Astrocyte of the spinal cord (primary cell): ENCODE data around the gene AGPAT4.
"Not testable (repeated sequence)": the region's sequence is repeated elsewhere in the genome, so short reads cannot be mapped to it uniquely, and the experiment has no call there.

Experiments
- DNase-seq: peaks from one replicate; pipeline ENCODE4 v3.0.0; 2011; ENCODE audit warnings: low read depth, low spot score
- H3K4me3 ChIP-seq: 2 replicates; pipeline ENCODE4 v1.5.1; 2011; ENCODE audit warnings: low read depth, mild to moderate bottlenecking, low read length, moderate library complexity
- CTCF ChIP-seq: IDR thresholded peaks from 2 replicates; pipeline ENCODE4 v1.5.1; 2012; ENCODE audit warnings: low read depth, mild to moderate bottlenecking, low read length, inconsistent platforms
- in situ Hi-C: cut with HindIII; loops from 2 replicates; pipeline ENCODE4 v1.10.0; 2017; ENCODE audit warnings: low sequenced_read_pairs

The AGPAT4 gene

GRCh38 chr6:161191007-161191406, 82.9 kb downstream of the AGPAT4 start:
- in situ Hi-C loops = no loop called here
- no peak for TF ChIP-seq CTCF

GRCh38 chr6:161189891-161190290, 84.0 kb downstream of the AGPAT4 start:
- no peak for TF ChIP-seq CTCF
- in situ Hi-C loops = no loop called here
- no peak for DNase-seq
- no peak overlapping the region for H3K4me3 ChIP-seq

More at GRCh38 chr6:161191007-161191406, 82.9 kb downstream of the AGPAT4 start:
- no peak for DNase-seq
- no peak overlapping the region for H3K4me3 ChIP-seq

GRCh38 chr6:161188547-161189465, 85.1 kb downstream of the AGPAT4 start:
- H3K4me3 ChIP-seq = no peak overlapping the region
- TF ChIP-seq CTCF = no peak
- in situ Hi-C loops = no loop called here
- DNase-seq = no peak

GRCh38 chr6:161186173-161186769, 87.6 kb downstream of the AGPAT4 start:
- peak; percentile 78 for DNase-seq
- no peak for TF ChIP-seq CTCF
- in situ Hi-C loops = no loop called here
- H3K4me3 ChIP-seq = no peak overlapping the region

- DNase-seq = no peak
- TF ChIP-seq CTCF = no peak
- no peak overlapping the region for H3K4me3 ChIP-seq
- in situ Hi-C loops = no loop called here
These were observed 92.7 kb downstream of the AGPAT4 start for GRCh38 chr6:161181121-161181520.

- DNase-seq, H3K4me3 ChIP-seq, in situ Hi-C loops: not testable (repeated sequence)
These were observed 95.7 kb downstream of the AGPAT4 start for GRCh38 chr6:161178155-161178554.

GRCh38 chr6:161176428-161176827, 97.4 kb downstream of the AGPAT4 start:
- H3K4me3 ChIP-seq, in situ Hi-C loops, DNase-seq: not testable (repeated sequence)

GRCh38 chr6:161172769-161173168, 101.1 kb downstream of the AGPAT4 start:
- H3K4me3 ChIP-seq, in situ Hi-C loops, DNase-seq: not testable (repeated sequence)
